ENCODE data around the gene DYNLL1. TPM values are rescaled to one million over a fixed set of nuclear protein-coding genes. Genes with fewer than 3 reads are reported as not detected.

The DYNLL1 gene
- total RNA-seq, 3 donors from 2014 or later = 155 to 170 (median 167) TPM

GRCh38 chr12:120544691-120545090, 48.8 kb downstream of the DYNLL1 start:
- no peak overlapping the region for H3K27ac ChIP-seq
- no peaks in the 10 kb centered on the region for H3K36me3 ChIP-seq

DNA sequence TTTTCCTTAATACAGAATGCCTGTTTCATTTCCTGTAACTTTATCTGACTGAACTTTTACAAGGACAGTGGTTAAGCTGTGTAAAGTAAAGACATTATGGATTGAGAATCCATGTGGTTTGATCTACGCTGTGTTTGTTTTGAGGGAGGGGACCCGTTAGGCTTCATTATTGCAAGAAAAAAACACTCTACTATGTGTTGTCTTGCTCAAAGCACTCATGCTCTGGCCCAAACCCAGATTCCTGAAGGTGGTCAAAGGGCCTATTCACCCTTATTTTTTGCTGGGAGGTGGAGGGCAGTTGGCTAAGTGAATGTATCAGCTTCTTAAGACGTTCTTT, 50.1 kb downstream of the DYNLL1 start:
- intact Hi-C loops (cut with DNase I; ENCODE audit: low total_unique reads) = no loop called here
- TF ChIP-seq CTCF (IDR thresholded peaks at IDR 0.05) = no peak
- TF ChIP-seq POLR2A (IDR thresholded peaks at IDR 0.05) = no peak
- no peak for TF ChIP-seq POLR2AphosphoS5 (IDR thresholded peaks at IDR 0.05)
- Histone ChIP-seq H3K27ac (no peak overlapping the region), H3K9me3 (no peaks in the 10 kb centered on the region), H3K4me1 (no peaks in the 10 kb centered on the region), H3K36me3 (no peaks in the 10 kb centered on the region), H3K27me3 (no peaks in the 10 kb centered on the region), H3K4me3 (no peak overlapping the region)
- no peak for DNase-seq (ENCODE audit: low spot score in 2 of 2)

More at GRCh38 chr12:120544691-120545090, 48.8 kb downstream of the DYNLL1 start:
- DNase-seq (ENCODE audit: low spot score in 2 of 2) = no peak
- TF ChIP-seq CTCF (IDR thresholded peaks at IDR 0.05) (no peak), POLR2AphosphoS5 (IDR thresholded peaks at IDR 0.05) (no peak), POLR2A (IDR thresholded peaks at IDR 0.05) (no peak)
- Histone ChIP-seq H3K4me3 (no peak overlapping the region), H3K27me3 (no peaks in the 10 kb centered on the region), H3K4me1 (peaks cover 0 to 5% of the 10 kb centered on the region in 2 donors), H3K9me3 (no peaks in the 10 kb centered on the region)
- intact Hi-C loops (cut with DNase I; ENCODE audit: low total_unique reads) = no loop called here

Other genes starting within 250 kb of the DYNLL1 start
- 10 to 100 TPM; 44.8 to 74.1 (median 53.9) TPM for gene PXN, start 230.4 kb upstream of the DYNLL1 start, total RNA-seq
- gene RNU4-2, start 204.2 kb upstream of the DYNLL1 start, total RNA-seq = under 1 TPM; under 0.01 TPM
- under 1 TPM in 2 of 3 donors, not detected in 1; under 0.01 TPM for gene RNU4-1, start 202.9 kb upstream of the DYNLL1 start, total RNA-seq
- 1 to 10 TPM in 2 of 3 donors, under 1 TPM in 1; 0.98 to 3.1 (median 1.6) TPM for gene SIRT4, start 193.8 kb upstream of the DYNLL1 start, total RNA-seq
- not detected for gene PLA2G1B, start 168.3 kb upstream of the DYNLL1 start, total RNA-seq
- gene MSI1, start 126.9 kb upstream of the DYNLL1 start, total RNA-seq = 1 to 10 TPM in 1 of 3 donors, under 1 TPM in 1, not detected in 1; 0.59 to 2.0 TPM
- 100 to 1,000 TPM; 464 to 649 (median 599) TPM for gene COX6A1, start 58.0 kb upstream of the DYNLL1 start, total RNA-seq
- 10 to 100 TPM; 10.2 to 21.3 (median 13.0) TPM for gene TRIAP1, start 49.7 kb upstream of the DYNLL1 start, total RNA-seq
- gene GATC, start 49.7 kb upstream of the DYNLL1 start, total RNA-seq = 10 to 100 TPM; 26.5 to 35.8 (median 32.5) TPM
- 10 to 100 TPM; 65.9 to 97.3 (median 82.5) TPM for gene SRSF9, start 26.4 kb upstream of the DYNLL1 start, total RNA-seq
- 10 to 100 TPM; 26.2 to 33.0 (median 26.5) TPM for gene COQ5, start 33.0 kb downstream of the DYNLL1 start, total RNA-seq
- 100 to 1,000 TPM; 112 to 164 (median 149) TPM for gene RNF10, start 38.2 kb downstream of the DYNLL1 start, total RNA-seq
- 10 to 100 TPM; 35.4 to 43.8 (median 42.4) TPM for gene POP5, start 85.3 kb downstream of the DYNLL1 start, total RNA-seq
- 1 to 10 TPM in 1 of 3 donors, under 1 TPM in 1, not detected in 1; 0.80 to 2.3 TPM for gene CABP1, start 144.5 kb downstream of the DYNLL1 start, total RNA-seq
- gene MLEC, start 191.0 kb downstream of the DYNLL1 start, total RNA-seq = 10 to 100 TPM; 67.6 to 75.4 (median 67.8) TPM
- gene UNC119B, start 214.3 kb downstream of the DYNLL1 start, total RNA-seq = 10 to 100 TPM; 19.2 to 24.0 (median 22.0) TPM
- gene ACADS, start 229.7 kb downstream of the DYNLL1 start, total RNA-seq = 100 to 1,000 TPM in 1 of 3 donors, 10 to 100 TPM in 2; 38.3 to 114 (median 54.3) TPM

All from breast epithelium (tissue), 4 donors.